SU-DHL-6 (cell line): ENCODE measurements around the gene ATP6V0C.

Experiments used
- H2AFZ ChIP-seq: fragments of 200-600 bp; sonication (generic); 2 replicates; pipeline ENCODE4 v1.6.1; 2014; ENCODE audit warnings: low read depth, mild to moderate bottlenecking, moderate library complexity, mixed read lengths, antibody characterized with exemption, low read length; ENCODE audit not compliant: severe bottlenecking
- H3F3A ChIP-seq: fragments of 200-600 bp; shearing (Covaris generic); 2 replicates; pipeline ENCODE4 v1.6.0; 2016; ENCODE audit warnings: antibody characterized with exemption, mild to moderate bottlenecking; ENCODE audit not compliant: insufficient read depth
- H3K27ac ChIP-seq: fragments of 200-600 bp; sonication (generic); 2 replicates; pipeline ENCODE4 v1.5.1; 2016; ENCODE audit warnings: low read depth, mild to moderate bottlenecking, low read length, moderate library complexity, mixed read lengths
- H3K27me3 ChIP-seq: fragments of 200-600 bp; sonication (generic), shearing (Covaris generic); 2 replicates; pipeline ENCODE4 v1.6.0; 2014; ENCODE audit warnings: mild to moderate bottlenecking, low read length
- H3K36me3 ChIP-seq: fragments of 200-600 bp; sonication (generic); 2 replicates; pipeline ENCODE4 v1.6.1; 2014; ENCODE audit warnings: mild to moderate bottlenecking, low read length, mixed read lengths
- H3K4me2 ChIP-seq: fragments of 300-600, 200-600 bp; shearing (Covaris generic), sonication (generic); 2 replicates; pipeline ENCODE4 v1.6.0; 2014; ENCODE audit warnings: low read length, low read depth, mild to moderate bottlenecking; ENCODE audit not compliant: poor library complexity, severe bottlenecking
- H3K4me3 ChIP-seq: fragments of 200-600 bp; sonication (generic); 2 replicates; pipeline ENCODE4 v1.5.1; 2014; ENCODE audit warnings: antibody characterized with exemption, low read length, mild to moderate bottlenecking, mixed read lengths; ENCODE audit not compliant: insufficient read depth, poor library complexity, severe bottlenecking
- H3K79me2 ChIP-seq: fragments of 200-600 bp; sonication (generic); 2 replicates; pipeline ENCODE4 v1.6.1; 2014; ENCODE audit warnings: mild to moderate bottlenecking, low read length, moderate library complexity; ENCODE audit not compliant: insufficient read depth
- H3K9ac ChIP-seq: fragments of 200-600 bp; sonication (generic); 2 replicates; pipeline ENCODE4 v1.7.0; 2014; ENCODE audit warnings: mild to moderate bottlenecking, low read length
- H3K9me2 ChIP-seq: fragments of 200-600 bp; sonication (generic); replicated peaks from 2 replicates; pipeline ENCODE4 v1.6.1; 2014; ENCODE audit warnings: low read length; ENCODE audit not compliant: insufficient read depth
- H3K9me3 ChIP-seq: fragments of 200-600 bp; sonication (generic); 2 replicates; pipeline ENCODE4 v1.6.1; 2014; ENCODE audit warnings: low read length, mixed read lengths; ENCODE audit not compliant: insufficient read depth
- H4K20me1 ChIP-seq: fragments of 200-600 bp; sonication (generic); 2 replicates; pipeline ENCODE4 v1.6.1; 2014; ENCODE audit warnings: low read depth, mild to moderate bottlenecking, antibody characterized with exemption, low read length, moderate library complexity, mixed read lengths
- EZH2phosphoT487 ChIP-seq: fragments of 200-600 bp; sonication (generic), shearing (Covaris generic); conservative IDR thresholded peaks from 2 replicates; pipeline ENCODE4 v1.6.1; 2018; ENCODE audit warnings: mild to moderate bottlenecking, antibody characterized with exemption, low read length, moderate library complexity, mixed read lengths
- TF ChIP-seq, protein P1 (sequence below): fragments of 200-600 bp; sonication (generic); IDR thresholded peaks from one replicate; pipeline ENCODE4 v1.5.1; 2017; ENCODE audit warnings: antibody characterized with exemption, mild to moderate bottlenecking, low read length, moderate library complexity; ENCODE audit not compliant: insufficient read depth, poor library complexity, severe bottlenecking

Gene ATP6V0C

DNA sequence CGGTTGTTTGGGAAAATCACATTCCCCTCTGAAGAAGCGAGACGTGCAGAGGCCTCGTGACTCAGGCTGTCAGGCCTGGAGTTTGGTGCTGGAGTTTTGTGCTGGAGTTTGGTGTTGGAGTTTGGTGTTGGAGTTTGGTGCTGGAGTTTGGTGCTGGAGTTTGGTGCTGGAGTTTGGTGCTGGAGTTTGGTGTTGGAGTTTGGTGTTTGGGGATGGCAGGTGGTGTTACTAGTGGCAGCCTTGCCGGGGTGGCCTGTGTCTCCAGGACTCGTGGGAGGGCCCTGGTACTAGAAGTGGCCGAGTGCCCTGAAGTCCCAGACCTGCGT lies 26.3 kb upstream of the ATP6V0C start:
- Histone ChIP-seq H3K9me2 (no peaks in the 10 kb centered on the region), H3K9me3 (no peaks in the 10 kb centered on the region), H3K27ac (no peak overlapping the region), H3K9ac (no peak overlapping the region), H2AFZ (no peak overlapping the region), H4K20me1 (no peaks in the 10 kb centered on the region), H3K27me3 (no peaks in the 10 kb centered on the region), H3K79me2 (no peaks in the 10 kb centered on the region; the same call in 1 of the 2 replicates), H3K36me3 (no peaks in the 10 kb centered on the region), H3F3A (no peaks in the 10 kb centered on the region), H3K4me2 (no peak overlapping the region), H3K4me3 (no peak overlapping the region)
- TF ChIP-seq, protein P1, sequence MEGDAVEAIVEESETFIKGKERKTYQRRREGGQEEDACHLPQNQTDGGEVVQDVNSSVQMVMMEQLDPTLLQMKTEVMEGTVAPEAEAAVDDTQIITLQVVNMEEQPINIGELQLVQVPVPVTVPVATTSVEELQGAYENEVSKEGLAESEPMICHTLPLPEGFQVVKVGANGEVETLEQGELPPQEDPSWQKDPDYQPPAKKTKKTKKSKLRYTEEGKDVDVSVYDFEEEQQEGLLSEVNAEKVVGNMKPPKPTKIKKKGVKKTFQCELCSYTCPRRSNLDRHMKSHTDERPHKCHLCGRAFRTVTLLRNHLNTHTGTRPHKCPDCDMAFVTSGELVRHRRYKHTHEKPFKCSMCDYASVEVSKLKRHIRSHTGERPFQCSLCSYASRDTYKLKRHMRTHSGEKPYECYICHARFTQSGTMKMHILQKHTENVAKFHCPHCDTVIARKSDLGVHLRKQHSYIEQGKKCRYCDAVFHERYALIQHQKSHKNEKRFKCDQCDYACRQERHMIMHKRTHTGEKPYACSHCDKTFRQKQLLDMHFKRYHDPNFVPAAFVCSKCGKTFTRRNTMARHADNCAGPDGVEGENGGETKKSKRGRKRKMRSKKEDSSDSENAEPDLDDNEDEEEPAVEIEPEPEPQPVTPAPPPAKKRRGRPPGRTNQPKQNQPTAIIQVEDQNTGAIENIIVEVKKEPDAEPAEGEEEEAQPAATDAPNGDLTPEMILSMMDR = no peak
- no peak for TF ChIP-seq EZH2phosphoT487

DNA sequence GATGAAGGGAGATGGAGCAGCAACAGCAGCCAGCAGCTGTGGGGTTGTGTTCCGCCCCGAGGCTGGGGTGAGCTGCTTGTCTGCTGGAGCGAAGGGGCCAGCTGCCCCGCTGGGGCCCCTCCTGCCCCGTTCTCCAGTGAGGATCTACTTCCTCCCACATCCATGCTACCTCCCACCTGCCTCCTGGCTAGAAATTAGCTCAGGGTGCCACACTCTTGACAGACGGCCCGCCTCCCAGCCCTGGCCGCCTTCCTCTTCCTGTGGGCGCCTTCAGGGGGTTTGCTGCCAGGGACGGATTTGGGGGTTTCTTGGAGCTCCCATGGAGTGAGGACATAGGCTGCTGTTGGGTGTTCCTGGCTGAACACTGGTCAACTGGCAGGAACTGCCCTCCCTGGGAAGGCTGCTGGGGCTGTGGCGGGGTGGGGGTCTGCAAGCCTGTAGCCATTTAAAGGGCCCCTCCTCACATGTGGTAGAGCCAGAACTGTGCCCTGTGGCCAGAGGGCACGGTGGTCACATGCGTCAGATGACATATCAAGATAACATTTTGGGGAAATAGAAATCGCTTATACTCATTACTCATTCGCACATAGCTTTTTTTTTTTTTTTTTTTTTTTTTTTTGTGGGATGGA lies 25.7 kb upstream of the ATP6V0C start:
- H3K27me3 ChIP-seq = no peaks in the 10 kb centered on the region
- H3K9ac ChIP-seq = no peak overlapping the region
- no peaks in the 10 kb centered on the region for H3K9me2 ChIP-seq
- H3K4me3 ChIP-seq = no peak overlapping the region
- no peaks in the 10 kb centered on the region for H3K9me3 ChIP-seq
- H2AFZ ChIP-seq = no peak overlapping the region
- no peak overlapping the region for H3K4me2 ChIP-seq
- H3K36me3 ChIP-seq = no peaks in the 10 kb centered on the region
- H4K20me1 ChIP-seq = no peaks in the 10 kb centered on the region
- H3K27ac ChIP-seq = no peak overlapping the region
- no peaks in the 10 kb centered on the region; the same call in 1 of the 2 replicates for H3K79me2 ChIP-seq
- H3F3A ChIP-seq = no peaks in the 10 kb centered on the region
- TF ChIP-seq EZH2phosphoT487 = no peak
- TF ChIP-seq, protein P1 = no peak

DNA sequence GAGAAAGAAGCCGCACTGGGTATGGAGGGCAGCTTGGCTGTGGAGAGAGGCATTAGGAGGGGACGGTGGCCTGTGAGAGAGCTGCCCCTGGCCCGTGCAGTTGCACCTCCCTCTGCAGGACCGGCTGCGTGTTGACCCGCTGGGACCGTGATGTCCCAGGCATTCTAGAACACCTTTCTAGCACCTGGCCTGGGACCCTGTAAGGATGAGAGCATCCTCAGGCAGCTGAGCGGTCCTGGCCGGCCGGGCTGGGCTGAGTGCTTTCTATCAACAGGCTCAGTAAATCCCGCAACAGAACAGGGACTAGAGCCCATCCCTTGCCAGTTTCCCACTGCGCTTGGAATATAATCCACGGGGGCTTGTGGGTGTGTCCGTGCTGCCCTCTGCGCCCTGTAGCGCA lies 24.2 kb upstream of the ATP6V0C start:
- no peak overlapping the region for H2AFZ ChIP-seq
- no peak overlapping the region for H3K9ac ChIP-seq
- H4K20me1 ChIP-seq = no peaks in the 10 kb centered on the region

More for the DNA sequence above, 24.2 kb upstream of the ATP6V0C start:
- H3K9me3 ChIP-seq = no peaks in the 10 kb centered on the region
- H3F3A ChIP-seq = no peaks in the 10 kb centered on the region
- TF ChIP-seq, protein P1 = no peak
- TF ChIP-seq EZH2phosphoT487 = no peak
- H3K36me3 ChIP-seq = no peaks in the 10 kb centered on the region
- no peak overlapping the region for H3K4me2 ChIP-seq
- no peak overlapping the region for H3K4me3 ChIP-seq
- H3K27me3 ChIP-seq = no peaks in the 10 kb centered on the region
- H3K27ac ChIP-seq = no peak overlapping the region
- no peaks in the 10 kb centered on the region for H3K9me2 ChIP-seq
- no peaks in the 10 kb centered on the region; the same call in 1 of the 2 replicates for H3K79me2 ChIP-seq
